Nephron (organoid): ENCODE measurements around the gene ADAMTS2.
A peak's percentile ranks its signal among the peaks of the same experiment; 100 is the strongest.

ENCODE experiments used
- H3K27ac Mint-ChIP-seq, 3 experiments: 2 replicates each; pipeline ENCODE4 v1.8.0; 2020; ENCODE audit warnings: mixed read lengths in 3 of 3, mild to moderate bottlenecking in 2 of 3, moderate library complexity in 1 of 3
- H3K27me3 Mint-ChIP-seq: 2 replicates; pipeline ENCODE4 v1.8.0; 2021; ENCODE audit warnings: low read depth, mild to moderate bottlenecking, moderate library complexity, mixed read lengths
- H3K36me3 Mint-ChIP-seq: 2 replicates; pipeline ENCODE4 v1.8.0; 2020; ENCODE audit warnings: low read depth, mixed read lengths
- H3K4me1 Mint-ChIP-seq: 2 replicates; pipeline ENCODE4 v1.8.0; 2020; ENCODE audit warnings: mixed read lengths
- H3K4me3 Mint-ChIP-seq, 3 experiments: 2 replicates each; pipeline ENCODE4 v1.8.0; 2020; ENCODE audit warnings: mild to moderate bottlenecking in 3 of 3, mixed read lengths in 3 of 3, moderate library complexity in 2 of 3
- H3K9me3 Mint-ChIP-seq: 2 replicates; pipeline ENCODE4 v1.8.0; 2020; ENCODE audit warnings: mixed read lengths
- CTCF ChIP-seq, 3 experiments: fragments of 200-600 bp; sonication (generic); IDR thresholded peaks; one replicate each; pipeline ENCODE4 v1.5.0; 2021; ENCODE audit warnings: antibody characterized with exemption in 3 of 3; ENCODE audit not compliant: unreplicated experiment in 3 of 3

Gene ADAMTS2

DNA sequence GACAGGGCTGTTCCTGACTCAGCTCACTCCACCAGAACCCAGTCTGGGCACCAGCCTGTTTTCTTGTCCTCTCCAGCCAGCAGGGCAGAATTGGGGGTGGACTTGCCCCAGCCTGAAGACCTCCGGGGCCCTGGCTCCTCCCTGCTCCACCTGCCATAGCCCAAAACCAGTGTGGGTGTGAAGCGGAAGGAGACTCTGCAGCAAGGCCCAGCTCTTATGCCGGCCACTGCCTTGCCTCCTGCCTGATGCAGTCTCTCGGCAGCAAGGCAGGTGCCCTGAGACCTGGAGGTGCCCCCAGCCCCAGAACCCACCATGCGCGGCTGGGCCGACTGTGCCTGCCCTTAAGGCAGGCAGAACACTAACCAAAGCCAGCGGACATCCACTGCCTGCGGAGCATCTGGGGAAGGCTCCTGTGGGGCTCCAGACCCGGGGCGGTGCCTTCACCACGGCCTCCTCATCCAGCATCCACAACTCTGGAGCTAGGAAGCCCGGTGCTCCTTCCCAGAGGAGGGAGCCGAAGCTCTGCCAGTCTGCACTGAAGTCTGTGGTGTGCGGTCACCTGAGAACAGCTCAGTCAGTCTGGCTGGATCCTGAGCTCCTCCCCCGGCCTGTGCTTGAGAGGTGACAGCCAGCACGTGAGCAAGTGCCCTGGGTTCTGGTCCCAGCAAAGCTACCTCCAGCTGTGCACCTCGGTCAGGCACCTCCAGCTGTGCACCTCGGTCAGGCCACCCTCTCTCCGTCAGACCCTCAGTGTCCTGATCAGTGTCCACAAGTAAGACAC, 116.7 kb downstream of the ADAMTS2 start:
- Mint-ChIP-seq H3K36me3 (peaks cover 10% of the 10 kb centered on the region), H3K4me1 (peaks cover 40% of the 10 kb centered on the region), H3K4me3 (no peak overlapping the region), H3K27me3 (peaks cover 9% of the 10 kb centered on the region), H3K9me3 (peaks cover 17% of the 10 kb centered on the region), H3K27ac (peak overlapping the region in 1 of 3 experiments; percentile 57)
- TF ChIP-seq CTCF (IDR thresholded peaks at IDR 0.05; ENCODE audit: unreplicated experiment in 3 of 3), result no peak

GRCh38 chr5:179227580-179228311, 117.5 kb downstream of the ADAMTS2 start:
- Mint-ChIP-seq H3K9me3 (peaks cover 24% of the 10 kb centered on the region), H3K36me3 (peaks cover 15% of the 10 kb centered on the region), H3K4me3 (no peak overlapping the region), H3K27ac (peak overlapping the region; percentile 41 to 57 (median 56)), H3K4me1 (peaks cover 38% of the 10 kb centered on the region), H3K27me3 (peaks cover 9% of the 10 kb centered on the region)
- TF ChIP-seq CTCF (IDR thresholded peaks at IDR 0.05; ENCODE audit: unreplicated experiment in 3 of 3), result no peak

GRCh38 chr5:179227229-179227579, 118.1 kb downstream of the ADAMTS2 start:
- Mint-ChIP-seq H3K27ac (peak overlapping the region in 2 of 3 experiments; percentile 32 to 57), H3K4me3 (no peak overlapping the region), H3K27me3 (peaks cover 9% of the 10 kb centered on the region), H3K4me1 (peaks cover 33% of the 10 kb centered on the region), H3K9me3 (peaks cover 24% of the 10 kb centered on the region), H3K36me3 (peaks cover 15% of the 10 kb centered on the region)
- no peak for TF ChIP-seq CTCF (IDR thresholded peaks at IDR 0.05; ENCODE audit: unreplicated experiment in 3 of 3)

- peak overlapping the region in 2 of 3 experiments; percentile 32 to 57 for H3K27ac Mint-ChIP-seq
- H3K9me3 Mint-ChIP-seq, result peaks cover 24% of the 10 kb centered on the region
- no peak overlapping the region for H3K4me3 Mint-ChIP-seq
Measured at GRCh38 chr5:179226696-179227095, 118.6 kb downstream of the ADAMTS2 start.

DNA sequence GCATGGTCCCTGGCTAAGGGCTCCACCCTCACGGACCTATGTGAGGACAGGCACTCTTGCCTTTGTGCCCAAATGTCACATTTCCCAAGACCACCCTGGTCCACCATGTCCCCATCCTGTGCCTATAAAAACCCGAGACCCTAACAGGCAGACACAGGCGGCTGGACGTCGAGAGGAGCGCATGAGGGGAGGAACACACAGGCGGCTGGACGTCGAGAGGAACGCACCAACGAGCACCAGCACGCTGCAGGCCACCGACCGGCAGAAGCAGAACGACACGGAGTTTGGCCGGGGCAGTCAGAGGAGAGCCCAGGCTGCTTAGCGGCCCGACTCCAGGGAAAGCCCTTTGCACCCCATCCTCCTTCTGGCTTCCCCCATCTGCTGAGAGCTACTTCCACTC, 119.9 kb downstream of the ADAMTS2 start:
- no peak for TF ChIP-seq CTCF (IDR thresholded peaks at IDR 0.05; ENCODE audit: unreplicated experiment in 3 of 3)
- Mint-ChIP-seq H3K9me3 (peaks cover 24% of the 10 kb centered on the region), H3K36me3 (peaks cover 15% of the 10 kb centered on the region), H3K4me3 (no peak overlapping the region), H3K27me3 (peaks cover 14% of the 10 kb centered on the region), H3K4me1 (peaks cover 23% of the 10 kb centered on the region), H3K27ac (no peak overlapping the region)

More at GRCh38 chr5:179226696-179227095, 118.6 kb downstream of the ADAMTS2 start:
- H3K27me3 Mint-ChIP-seq, result peaks cover 14% of the 10 kb centered on the region
- peaks cover 15% of the 10 kb centered on the region for H3K36me3 Mint-ChIP-seq
- H3K4me1 Mint-ChIP-seq, result peaks cover 30% of the 10 kb centered on the region
- TF ChIP-seq CTCF (IDR thresholded peaks at IDR 0.05; ENCODE audit: unreplicated experiment in 3 of 3), result no peak
